Measurements from ENCODE around the gene SRRD.

DNA sequence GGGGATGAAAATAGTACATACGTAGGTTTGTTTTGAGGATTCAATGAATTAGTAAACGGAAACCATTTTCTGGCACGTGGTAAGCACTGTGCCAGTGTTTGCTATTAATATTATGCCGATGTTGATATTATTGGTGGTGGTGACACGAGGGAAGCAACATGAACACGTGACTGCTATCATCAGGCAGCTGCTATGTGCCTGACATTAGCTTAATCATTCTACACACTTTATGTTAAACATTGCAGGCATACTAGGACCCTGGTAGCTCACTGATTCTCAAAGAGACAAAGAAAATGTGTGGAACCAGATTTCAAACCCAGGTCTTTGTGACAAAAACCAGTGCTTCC lies 656 bp downstream of the SRRD start:
- no peak for TF ChIP-seq POLR2A (IDR thresholded peaks at IDR 0.05)
- TF ChIP-seq, protein P1, sequence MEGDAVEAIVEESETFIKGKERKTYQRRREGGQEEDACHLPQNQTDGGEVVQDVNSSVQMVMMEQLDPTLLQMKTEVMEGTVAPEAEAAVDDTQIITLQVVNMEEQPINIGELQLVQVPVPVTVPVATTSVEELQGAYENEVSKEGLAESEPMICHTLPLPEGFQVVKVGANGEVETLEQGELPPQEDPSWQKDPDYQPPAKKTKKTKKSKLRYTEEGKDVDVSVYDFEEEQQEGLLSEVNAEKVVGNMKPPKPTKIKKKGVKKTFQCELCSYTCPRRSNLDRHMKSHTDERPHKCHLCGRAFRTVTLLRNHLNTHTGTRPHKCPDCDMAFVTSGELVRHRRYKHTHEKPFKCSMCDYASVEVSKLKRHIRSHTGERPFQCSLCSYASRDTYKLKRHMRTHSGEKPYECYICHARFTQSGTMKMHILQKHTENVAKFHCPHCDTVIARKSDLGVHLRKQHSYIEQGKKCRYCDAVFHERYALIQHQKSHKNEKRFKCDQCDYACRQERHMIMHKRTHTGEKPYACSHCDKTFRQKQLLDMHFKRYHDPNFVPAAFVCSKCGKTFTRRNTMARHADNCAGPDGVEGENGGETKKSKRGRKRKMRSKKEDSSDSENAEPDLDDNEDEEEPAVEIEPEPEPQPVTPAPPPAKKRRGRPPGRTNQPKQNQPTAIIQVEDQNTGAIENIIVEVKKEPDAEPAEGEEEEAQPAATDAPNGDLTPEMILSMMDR (IDR thresholded peaks at IDR 0.05): no peak

All from uterus (tissue), 2 donors.